H9 (cell line): ENCODE measurements around the gene SH2D3C. TPM values are rescaled to one million over a fixed set of nuclear protein-coding genes. Genes with fewer than 3 reads are reported as not detected.

Source experiments
- DNase-seq: peaks from one replicate; pipeline ENCODE4 v3.0.0-alpha.2; 2017
- H2AFZ ChIP-seq: one replicate; pipeline ENCODE4 v1.6.1; 2013; ENCODE audit warnings: mild to moderate bottlenecking, low read length, control low read depth, moderate library complexity
- H2AK5ac ChIP-seq: 2 replicates; pipeline ENCODE4 v1.6.1; 2013; ENCODE audit warnings: low read length, control low read depth, mixed read lengths; ENCODE audit not compliant: insufficient read length
- H2BK120ac ChIP-seq: one replicate; pipeline ENCODE4 v1.6.1; 2013; ENCODE audit warnings: low read depth, mild to moderate bottlenecking, low read length, control low read depth, inconsistent platforms; ENCODE audit not compliant: poor library complexity, severe bottlenecking
- H2BK12ac ChIP-seq: 2 replicates; pipeline ENCODE4 v1.6.1; 2013; ENCODE audit warnings: low read length, control low read depth, mixed read lengths, low read depth; ENCODE audit not compliant: insufficient read length
- H2BK15ac ChIP-seq: 2 replicates; pipeline ENCODE4 v1.6.1; 2013; ENCODE audit warnings: low read depth, low read length, control low read depth
- H2BK20ac ChIP-seq: one replicate; pipeline ENCODE4 v1.6.1; 2013; ENCODE audit warnings: low read depth, mild to moderate bottlenecking, low read length, control low read depth, inconsistent platforms; ENCODE audit not compliant: poor library complexity, severe bottlenecking
- H2BK5ac ChIP-seq: 2 replicates; pipeline ENCODE4 v1.6.1; 2013; ENCODE audit warnings: low read length, control low read depth, mixed read lengths; ENCODE audit not compliant: insufficient read length
- H3K14ac ChIP-seq: 2 replicates; pipeline ENCODE4 v1.6.1; 2013; ENCODE audit warnings: low read length, control low read depth; ENCODE audit not compliant: insufficient read depth
- H3K18ac ChIP-seq: 2 replicates; pipeline ENCODE4 v1.6.1; 2013; ENCODE audit warnings: low read depth, mild to moderate bottlenecking, mixed read lengths, low read length, control low read depth; ENCODE audit not compliant: insufficient read length
- H3K23ac ChIP-seq: 2 replicates; pipeline ENCODE4 v1.6.1; 2013; ENCODE audit warnings: low read length, control low read depth, mixed read lengths, low read depth; ENCODE audit not compliant: insufficient read length
- H3K23me2 ChIP-seq: 2 replicates; pipeline ENCODE4 v1.6.1; 2013; ENCODE audit warnings: low read depth, mild to moderate bottlenecking, mixed read lengths, low read length, control low read depth; ENCODE audit not compliant: insufficient read length, poor library complexity, severe bottlenecking
- H3K27ac ChIP-seq: 2 replicates; pipeline ENCODE4 v1.5.1; 2013; ENCODE audit warnings: low read length, control low read depth, mixed read lengths, low read depth; ENCODE audit not compliant: insufficient read length
- H3K27me3 ChIP-seq: 2 replicates; pipeline ENCODE4 v1.6.1; 2013; ENCODE audit warnings: low read length, control low read depth, inconsistent platforms; ENCODE audit not compliant: insufficient read depth
- H3K4ac ChIP-seq: 2 replicates; pipeline ENCODE4 v1.6.1; 2013; ENCODE audit warnings: low read depth, mild to moderate bottlenecking, control low read depth, inconsistent platforms, low read length, moderate library complexity
- H3K4me1 ChIP-seq: 2 replicates; pipeline ENCODE4 v1.6.1; 2013; ENCODE audit warnings: low read length, control low read depth, inconsistent platforms; ENCODE audit not compliant: insufficient read depth
- H3K4me2 ChIP-seq: 2 replicates; pipeline ENCODE4 v1.6.1; 2013; ENCODE audit warnings: low read length, control low read depth, mixed read lengths; ENCODE audit not compliant: insufficient read length, insufficient read depth
- H3K56ac ChIP-seq: 2 replicates; pipeline ENCODE4 v1.6.1; 2013; ENCODE audit warnings: low read depth, mild to moderate bottlenecking, mixed read lengths, low read length, control low read depth; ENCODE audit not compliant: insufficient read length
- H3K79me1 ChIP-seq: 2 replicates; pipeline ENCODE4 v1.6.1; 2013; ENCODE audit warnings: low read depth, mild to moderate bottlenecking, moderate library complexity, low read length, control low read depth, inconsistent platforms; ENCODE audit not compliant: insufficient read depth, poor library complexity, severe bottlenecking
- H3K79me2 ChIP-seq: 2 replicates; pipeline ENCODE4 v1.6.1; 2013; ENCODE audit warnings: low read length, control low read depth, inconsistent platforms; ENCODE audit not compliant: insufficient read depth
- H3K9ac ChIP-seq: 2 replicates; pipeline ENCODE4 v1.6.1; 2013; ENCODE audit warnings: low read length, control low read depth, mixed read lengths; ENCODE audit not compliant: insufficient read length; ENCODE audit errors: extremely low read depth
- H3K9me3 ChIP-seq: one replicate; pipeline ENCODE4 v1.6.1; 2013; ENCODE audit warnings: low read depth, low read length, inconsistent platforms; ENCODE audit not compliant: control insufficient read depth
- H3T11ph ChIP-seq: one replicate; pipeline ENCODE4 v1.6.1; 2013; ENCODE audit warnings: mild to moderate bottlenecking, low read length, control low read depth, inconsistent platforms
- H4K20me1 ChIP-seq: one replicate; pipeline ENCODE4 v1.6.1; 2013; ENCODE audit not compliant: control insufficient read depth, insufficient read length, insufficient read depth
- H4K5ac ChIP-seq: 2 replicates; pipeline ENCODE4 v1.6.1; 2013; ENCODE audit warnings: low read depth, mild to moderate bottlenecking, mixed read lengths, low read length, control low read depth; ENCODE audit not compliant: insufficient read length
- H4K8ac ChIP-seq: replicated peaks from 2 replicates; pipeline ENCODE4 v1.6.1; 2013; ENCODE audit warnings: low read length, control low read depth, mixed read lengths, low read depth; ENCODE audit not compliant: insufficient read length
- H4K91ac ChIP-seq: 2 replicates; pipeline ENCODE4 v1.6.1; 2013; ENCODE audit warnings: low read depth, mild to moderate bottlenecking, moderate library complexity, mixed read lengths, low read length, control low read depth; ENCODE audit not compliant: insufficient read length
- H3K27ac Mint-ChIP-seq, 3 experiments: 2 replicates in 2 of 3; 3 replicates in 1 of 3; pipeline ENCODE4 v1.8.0; 2020 to 2021; ENCODE audit warnings: mixed read lengths in 3 of 3, mild to moderate bottlenecking in 1 of 3, moderate library complexity in 1 of 3
- H3K27me3 Mint-ChIP-seq: 2 replicates; pipeline ENCODE4 v1.8.0; 2021; ENCODE audit warnings: low read depth, mild to moderate bottlenecking, moderate library complexity, mixed read lengths
- H3K36me3 Mint-ChIP-seq, 3 experiments: 2 replicates in 2 of 3; 3 replicates in 1 of 3; pipeline ENCODE4 v1.8.0; 2020 to 2021; ENCODE audit warnings: low read depth in 3 of 3, mixed read lengths in 3 of 3; ENCODE audit not compliant: insufficient read depth in 1 of 3
- H3K4me1 Mint-ChIP-seq, 2 experiments: 2 replicates each; pipeline ENCODE4 v1.8.0; 2020; ENCODE audit warnings: mixed read lengths in 2 of 2
- H3K4me3 Mint-ChIP-seq, 2 experiments: 2 replicates in 1 of 2; 3 replicates in 1 of 2; pipeline ENCODE4 v1.8.0; 2020 to 2021; ENCODE audit warnings: mild to moderate bottlenecking in 2 of 2, mixed read lengths in 2 of 2, moderate library complexity in 1 of 2
- H3K9me3 Mint-ChIP-seq, 2 experiments: 2 replicates in 1 of 2; 3 replicates in 1 of 2; pipeline ENCODE4 v1.8.0; 2020; ENCODE audit warnings: mild to moderate bottlenecking in 2 of 2, mixed read lengths in 2 of 2, moderate library complexity in 1 of 2
- CTCF ChIP-seq: fragments of 200-600 bp; sonication (generic); conservative IDR thresholded peaks from 3 replicates; pipeline ENCODE4 v1.8.0; 2021; ENCODE audit warnings: antibody characterized with exemption, mild to moderate bottlenecking
- WGBS: extraction: QIAGEN DNeasy Blood & Tissue Kit; methylation state at CpG from one replicate; pipeline ENCODE4 v1.1.7; 2013; ENCODE audit warnings: missing lambda C conversion rate, low lambda C conversion rate, mixed read lengths; ENCODE audit not compliant: insufficient read length; ENCODE audit errors: extremely low coverage; 5-methylcytosine and 5-hydroxymethylcytosine counted together
- total RNA-seq: library from RNA; stranded (reverse); gene quantifications from 2 replicates; pipeline ENCODE4 v1.2.1, GENCODE V29; 2021

Gene SH2D3C
- total RNA-seq, 1 experiment from 2014 or later: 1.7 TPM

- no CpG with 5 or more reads among the region's 11 CpGs for WGBS
- no peak overlapping the region for H3K9ac ChIP-seq
Observed at GRCh38 chr9:127712371-127712770, 66.1 kb downstream of the SH2D3C start.

More at GRCh38 chr9:127712371-127712770, 66.1 kb downstream of the SH2D3C start:
- no peaks in the 10 kb centered on the region for H3K27me3 ChIP-seq
- H3K23ac ChIP-seq: no peak overlapping the region
- H4K91ac ChIP-seq: no peak overlapping the region
- H3K79me1 ChIP-seq: no peaks in the 10 kb centered on the region
- H4K8ac ChIP-seq: no peak overlapping the region
- Mint-ChIP-seq H3K4me1 (peaks cover 24 to 34% of the 10 kb centered on the region in 2 experiments), H3K4me3 (peak overlapping the region in 1 of 2 experiments; percentile 44; a peak in 3 of 5 replicates), H3K27ac (peak overlapping the region in 1 of 3 experiments; percentile 88; a peak in 1 of 7 replicates), H3K27me3 (peaks cover 10% of the 10 kb centered on the region), H3K9me3 (peaks cover 0 to 2% of the 10 kb centered on the region in 2 experiments; a peak in 1 of 5 replicates), H3K36me3 (no peaks in the 10 kb centered on the region; a peak in 1 of 7 replicates)
- H3K4me2 ChIP-seq: no peak overlapping the region
- H3K18ac ChIP-seq: no peak overlapping the region
- H2BK20ac ChIP-seq: no peak overlapping the region
- no peaks in the 10 kb centered on the region for H3K9me3 ChIP-seq
- H4K20me1 ChIP-seq: no peaks in the 10 kb centered on the region
- no peak overlapping the region for H3K4ac ChIP-seq
- no peak overlapping the region for H2BK12ac ChIP-seq
- TF ChIP-seq CTCF: no peak
- no peak overlapping the region for H3K27ac ChIP-seq
- no peak for DNase-seq
- no peak overlapping the region for H3K14ac ChIP-seq
- H3K4me1 ChIP-seq: no peaks in the 10 kb centered on the region; the same call in 1 of the 2 replicates
- no peaks in the 10 kb centered on the region for H3K79me2 ChIP-seq
- H2BK5ac ChIP-seq: no peak overlapping the region
- H3K23me2 ChIP-seq: peaks cover 13% of the 10 kb centered on the region
- H2BK120ac ChIP-seq: no peak overlapping the region
- H3T11ph ChIP-seq: no peak overlapping the region
- H4K5ac ChIP-seq: no peak overlapping the region
- H3K56ac ChIP-seq: no peak overlapping the region
- H2AK5ac ChIP-seq: no peak overlapping the region
- no peak overlapping the region for H2AFZ ChIP-seq
- H2BK15ac ChIP-seq: no peak overlapping the region
